ENCODE results near the gene TGFB1I1.

GRCh38 chr16:31499928-31500327 is 28.0 kb downstream of the TGFB1I1 start:
- no peak for TF ChIP-seq MAX (IDR thresholded peaks at IDR 0.05)
- TF ChIP-seq EGR1 (IDR thresholded peaks at IDR 0.05), result no peak
- TF ChIP-seq RAD21 (IDR thresholded peaks at IDR 0.05; ENCODE audit: low read depth), result no peak
- no peak for TF ChIP-seq TCF12 (IDR thresholded peaks at IDR 0.05; ENCODE audit: low read depth)
- TF ChIP-seq TAF1 (IDR thresholded peaks at IDR 0.05; ENCODE audit: low read depth), result no peak
- TF ChIP-seq REST (IDR thresholded peaks at IDR 0.05; ENCODE audit: low read depth), result no peak
- no peak for TF ChIP-seq TEAD4 (IDR thresholded peaks at IDR 0.05)
- TF ChIP-seq YY1 (IDR thresholded peaks at IDR 0.05; ENCODE audit: low read depth), result no peak
- TF ChIP-seq CREB1 (IDR thresholded peaks at IDR 0.05; ENCODE audit: low read depth), result no peak
- TF ChIP-seq EP300 (IDR thresholded peaks at IDR 0.05; ENCODE audit: borderline replicate concordance), result no peak
- no peak for TF ChIP-seq USF1 (IDR thresholded peaks at IDR 0.05)
- no peak for TF ChIP-seq CEBPB (IDR thresholded peaks at IDR 0.05)

Data from Ishikawa (cell line).